ENCODE measurements around the gene NOC3L. TPM values are rescaled to one million over a fixed set of nuclear protein-coding genes. Genes with fewer than 3 reads are reported as not detected.

Gene NOC3L
- total RNA-seq, 1 donor: 21.0 TPM

- Histone ChIP-seq H3K27ac (ENCODE audit: low read depth, low read length) (peak overlapping the region; percentile 88), H3K79me2 (ENCODE audit: insufficient read depth, low read length) (peaks cover 38% of the 10 kb centered on the region), H3K4me3 (ENCODE audit: insufficient read depth, low read length) (peak overlapping the region; percentile 66), H3K27me3 (ENCODE audit: insufficient read depth, low read length) (no peaks in the 10 kb centered on the region), H3K4me1 (ENCODE audit: insufficient read depth, low read length) (peaks cover 27% of the 10 kb centered on the region), H3K4me2 (ENCODE audit: insufficient read depth, low read length) (peak overlapping the region; percentile 90), H3K9me3 (ENCODE audit: low read depth, low read length) (no peaks in the 10 kb centered on the region), H3K36me3 (ENCODE audit: insufficient read depth, low read length) (peaks cover 30% of the 10 kb centered on the region), H2AFZ (ENCODE audit: low read length) (peak overlapping the region; percentile 66), H4K20me1 (ENCODE audit: insufficient read depth, low read length) (peaks cover 3% of the 10 kb centered on the region)
- TF ChIP-seq CTCF (IDR thresholded peaks at IDR 0.05; ENCODE audit: extremely low read depth, low read depth, low read length): no peak
- peak; percentile 93 for DNase-seq (ENCODE audit: insufficient read length, low spot score, missing footprints)
Observed at GRCh38 chr10:94358480-94358879, 4.3 kb downstream of the NOC3L start.

GRCh38 chr10:94357193-94357592 is 5.5 kb downstream of the NOC3L start:
- Histone ChIP-seq H3K27me3 (ENCODE audit: insufficient read depth, low read length) (no peaks in the 10 kb centered on the region), H3K4me1 (ENCODE audit: insufficient read depth, low read length) (peaks cover 27% of the 10 kb centered on the region), H3K4me2 (ENCODE audit: insufficient read depth, low read length) (no peak overlapping the region), H2AFZ (ENCODE audit: low read length) (no peak overlapping the region), H3K79me2 (ENCODE audit: insufficient read depth, low read length) (peaks cover 35% of the 10 kb centered on the region), H3K9me3 (ENCODE audit: low read depth, low read length) (no peaks in the 10 kb centered on the region), H3K27ac (ENCODE audit: low read depth, low read length) (peak overlapping the region; percentile 88), H3K36me3 (ENCODE audit: insufficient read depth, low read length) (peaks cover 35% of the 10 kb centered on the region), H4K20me1 (ENCODE audit: insufficient read depth, low read length) (peaks cover 3% of the 10 kb centered on the region), H3K4me3 (ENCODE audit: insufficient read depth, low read length) (no peak overlapping the region)
- DNase-seq (ENCODE audit: insufficient read length, low spot score, missing footprints): no peak
- TF ChIP-seq CTCF (IDR thresholded peaks at IDR 0.05; ENCODE audit: extremely low read depth, low read depth, low read length): no peak

- H3K4me1 ChIP-seq (ENCODE audit: insufficient read depth, low read length): peaks cover 15% of the 10 kb centered on the region
- peaks cover 46% of the 10 kb centered on the region for H3K36me3 ChIP-seq (ENCODE audit: insufficient read depth, low read length)
- H3K27ac ChIP-seq (ENCODE audit: low read depth, low read length): no peak overlapping the region
- no peak for TF ChIP-seq CTCF (IDR thresholded peaks at IDR 0.05; ENCODE audit: extremely low read depth, low read depth, low read length)
- no peak overlapping the region for H3K4me3 ChIP-seq (ENCODE audit: insufficient read depth, low read length)
- no peaks in the 10 kb centered on the region for H3K9me3 ChIP-seq (ENCODE audit: low read depth, low read length)
- DNase-seq (ENCODE audit: insufficient read length, low spot score, missing footprints): no peak
- H3K79me2 ChIP-seq (ENCODE audit: insufficient read depth, low read length): peaks cover 22% of the 10 kb centered on the region
- no peak overlapping the region for H2AFZ ChIP-seq (ENCODE audit: low read length)
- no peak overlapping the region for H3K4me2 ChIP-seq (ENCODE audit: insufficient read depth, low read length)
- no peaks in the 10 kb centered on the region for H3K27me3 ChIP-seq (ENCODE audit: insufficient read depth, low read length)
- no peaks in the 10 kb centered on the region for H4K20me1 ChIP-seq (ENCODE audit: insufficient read depth, low read length)
Observed at GRCh38 chr10:94355841-94356240, 6.9 kb downstream of the NOC3L start.

- Histone ChIP-seq H2AFZ (ENCODE audit: low read length) (no peak overlapping the region), H3K4me2 (ENCODE audit: insufficient read depth, low read length) (no peak overlapping the region), H3K9me3 (ENCODE audit: low read depth, low read length) (no peaks in the 10 kb centered on the region), H3K4me3 (ENCODE audit: insufficient read depth, low read length) (no peak overlapping the region), H3K79me2 (ENCODE audit: insufficient read depth, low read length) (peaks cover 8% of the 10 kb centered on the region), H3K4me1 (ENCODE audit: insufficient read depth, low read length) (peaks cover 7% of the 10 kb centered on the region), H3K27ac (ENCODE audit: low read depth, low read length) (no peak overlapping the region), H3K36me3 (ENCODE audit: insufficient read depth, low read length) (peaks cover 49% of the 10 kb centered on the region), H4K20me1 (ENCODE audit: insufficient read depth, low read length) (no peaks in the 10 kb centered on the region), H3K27me3 (ENCODE audit: insufficient read depth, low read length) (no peaks in the 10 kb centered on the region)
- TF ChIP-seq CTCF (IDR thresholded peaks at IDR 0.05; ENCODE audit: extremely low read depth, low read depth, low read length): no peak
- no peak for DNase-seq (ENCODE audit: insufficient read length, low spot score, missing footprints)
Observed at GRCh38 chr10:94353336-94353735, 9.4 kb downstream of the NOC3L start.

All from osteoblast (primary cell).